Peyer's patch (tissue), 4 donors: ENCODE data around the gene UFSP1.

Experiments
- CTCF ChIP-seq, 6 experiments: fragments of 450-650 bp in 4 of 6; fragments of 200-600 bp in 2 of 6; sonication (generic) in 1 of 6; IDR thresholded peaks; one replicate each; pipeline ENCODE4 v1.5.1; 2017 to 2019; ENCODE audit warnings: antibody characterized with exemption in 6 of 6, mild to moderate bottlenecking in 3 of 6, moderate library complexity in 1 of 6
- POLR2A ChIP-seq, 2 donors: fragments of 450-650 bp; IDR thresholded peaks; one replicate each; pipeline ENCODE4 v1.5.1; 2017; ENCODE audit warnings: antibody characterized with exemption in 2 of 2, mild to moderate bottlenecking in 2 of 2, moderate library complexity in 2 of 2

GRCh38 chr7:100893318-100893895, 3.9 kb upstream of the UFSP1 start:
- TF ChIP-seq POLR2A (IDR thresholded peaks at IDR 0.05), result no peak
- no peak for TF ChIP-seq CTCF (IDR thresholded peaks at IDR 0.05)
